Caco-2 (cell line): Measurements from ENCODE around the gene PRSS38. TPM values are rescaled to one million over a fixed set of nuclear protein-coding genes. Genes with fewer than 3 reads are reported as not detected.

Source experiments
- BruUV-seq: library from RNA; stranded (reverse); fragments of 400-500 nt; replicated peaks from 2 replicates; lab custom pipeline; 2021; lab: Mats Ljungman, UMichigan
- CTCF ChIA-PET: fragments of 300-600 bp; sonication (Branson Sonifier 250); formaldehyde crosslinking; loops from one replicate; lab custom pipeline; 2022; ENCODE audit warnings: antibody characterized with exemption; lab: Charles Lee
- POLR2A ChIA-PET: fragments of 300-600 bp; sonication (Branson Sonifier 250); formaldehyde crosslinking; loops from one replicate; lab custom pipeline; 2022; ENCODE audit warnings: antibody characterized with exemption; lab: Charles Lee
- DNase-seq, 2 experiments: peaks; one replicate each; pipeline versions ENCODE4 v3.0.0 to v3.0.0-alpha.2; 2020 to 2022
- H3K27me3 ChIP-seq: replicated peaks from 2 replicates; pipeline ENCODE4 v1.6.0; 2011; ENCODE audit warnings: low read length; ENCODE audit not compliant: control insufficient read depth, insufficient read depth
- H3K36me3 ChIP-seq: 2 replicates; pipeline ENCODE4 v1.5.1; 2011; ENCODE audit warnings: low read length; ENCODE audit not compliant: control insufficient read depth, insufficient read depth
- H3K4me1 ChIP-seq: fragments of 250-450 bp; sonication (Bioruptor Pico); 2 replicates; pipeline ENCODE4 v1.5.1; 2020; ENCODE audit warnings: mild to moderate bottlenecking
- H3K4me3 ChIP-seq: 2 replicates; pipeline ENCODE4 v1.5.1; 2011; ENCODE audit warnings: low read depth, mild to moderate bottlenecking, control low read depth, low read length
- H3K9me3 ChIP-seq: fragments of 250-450 bp; sonication (Bioruptor Pico); 2 replicates; pipeline ENCODE4 v1.5.1; 2020; ENCODE audit warnings: mild to moderate bottlenecking, moderate library complexity
- H3K27ac Mint-ChIP-seq: one replicate; pipeline ENCODE4 v1.8.0; 2022; ENCODE audit warnings: mixed read lengths; ENCODE audit not compliant: unreplicated experiment
- H3K27me3 Mint-ChIP-seq: one replicate; pipeline ENCODE4 v1.8.0; 2022; ENCODE audit warnings: mixed read lengths; ENCODE audit not compliant: insufficient read depth, unreplicated experiment
- H3K36me3 Mint-ChIP-seq: one replicate; pipeline ENCODE4 v1.8.0; 2022; ENCODE audit warnings: mild to moderate bottlenecking, mixed read lengths; ENCODE audit not compliant: insufficient read depth, unreplicated experiment
- H3K4me1 Mint-ChIP-seq: one replicate; pipeline ENCODE4 v1.8.0; 2022; ENCODE audit warnings: low read depth, mixed read lengths; ENCODE audit not compliant: unreplicated experiment
- H3K4me3 Mint-ChIP-seq: one replicate; pipeline ENCODE4 v1.8.0; 2022; ENCODE audit warnings: mild to moderate bottlenecking, moderate library complexity, mixed read lengths; ENCODE audit not compliant: unreplicated experiment
- H3K9me3 Mint-ChIP-seq: one replicate; pipeline ENCODE4 v1.8.0; 2022; ENCODE audit warnings: mixed read lengths; ENCODE audit not compliant: unreplicated experiment
- intact Hi-C: fragments of 100-400 bp; cut with micrococcal nuclease; formaldehyde crosslinking; loops from one replicate; pipeline ENCODE4 v1.10.0; 2022; ENCODE audit not compliant: unreplicated experiment
- total RNA-seq: library from RNA; stranded (reverse); gene quantifications from 2 replicates; pipeline ENCODE4 v1.2.3, GENCODE V29; 2022
- TF ChIP-seq, protein P1 (sequence below), 2 experiments: fragments of 200-600 bp in 1 of 2; IDR thresholded peaks; 1 replicate in 1 of 2; 2 replicates in 1 of 2; pipeline versions ENCODE4 v1.5.1 to v1.8.0; 2011 to 2022; ENCODE audit warnings: antibody characterized with exemption in 1 of 2, control low read depth in 1 of 2, inconsistent platforms in 1 of 2, low read depth in 1 of 2, low read length in 1 of 2, mild to moderate bottlenecking in 1 of 2, moderate library complexity in 1 of 2; ENCODE audit not compliant: insufficient read depth in 1 of 2, severe bottlenecking in 1 of 2, unreplicated experiment in 1 of 2

PRSS38 gene
- total RNA-seq, 1 experiment from 2014 or later: not detected

DNA sequence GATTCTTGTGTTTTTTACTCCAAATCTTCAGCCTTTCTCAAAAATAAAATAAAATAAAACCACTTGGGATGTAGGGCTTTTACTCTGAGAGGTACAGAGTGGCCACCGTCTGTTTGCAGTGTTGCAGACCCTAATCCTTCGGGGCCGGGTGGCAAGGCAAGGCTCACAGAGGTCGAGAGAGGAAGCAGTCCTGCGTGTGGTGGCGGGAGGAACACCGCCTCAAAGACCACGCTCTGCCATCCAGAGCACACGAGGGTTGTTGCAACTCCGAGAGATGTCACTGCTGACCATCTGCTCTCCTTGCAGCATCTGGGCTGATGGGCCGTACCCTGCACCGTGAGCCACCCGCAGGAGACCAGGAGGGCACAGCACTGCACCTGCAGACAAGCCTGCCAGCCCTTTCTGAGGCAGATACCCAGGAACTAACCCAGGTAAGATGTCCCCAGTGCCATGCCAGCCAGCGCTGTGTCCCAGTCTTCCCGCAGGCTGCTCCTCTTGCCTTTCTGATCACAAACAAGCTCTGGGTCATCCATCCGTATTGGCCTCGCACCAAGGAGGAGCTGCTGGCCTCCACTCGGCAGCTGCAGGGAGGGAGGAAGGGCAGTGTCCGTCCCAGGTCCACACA, 48.7 kb upstream of the PRSS38 start:
- H3K4me3 ChIP-seq: no peak overlapping the region
- H3K9me3 ChIP-seq: no peaks in the 10 kb centered on the region
- Mint-ChIP-seq H3K9me3 (no peaks in the 10 kb centered on the region), H3K36me3 (peaks cover 27% of the 10 kb centered on the region), H3K4me1 (no peaks in the 10 kb centered on the region), H3K27ac (no peak overlapping the region), H3K4me3 (no peak overlapping the region), H3K27me3 (no peaks in the 10 kb centered on the region)
- BruUV-seq: no TSS peak
- intact Hi-C loops: no loop called here
- TF ChIP-seq, protein P1, sequence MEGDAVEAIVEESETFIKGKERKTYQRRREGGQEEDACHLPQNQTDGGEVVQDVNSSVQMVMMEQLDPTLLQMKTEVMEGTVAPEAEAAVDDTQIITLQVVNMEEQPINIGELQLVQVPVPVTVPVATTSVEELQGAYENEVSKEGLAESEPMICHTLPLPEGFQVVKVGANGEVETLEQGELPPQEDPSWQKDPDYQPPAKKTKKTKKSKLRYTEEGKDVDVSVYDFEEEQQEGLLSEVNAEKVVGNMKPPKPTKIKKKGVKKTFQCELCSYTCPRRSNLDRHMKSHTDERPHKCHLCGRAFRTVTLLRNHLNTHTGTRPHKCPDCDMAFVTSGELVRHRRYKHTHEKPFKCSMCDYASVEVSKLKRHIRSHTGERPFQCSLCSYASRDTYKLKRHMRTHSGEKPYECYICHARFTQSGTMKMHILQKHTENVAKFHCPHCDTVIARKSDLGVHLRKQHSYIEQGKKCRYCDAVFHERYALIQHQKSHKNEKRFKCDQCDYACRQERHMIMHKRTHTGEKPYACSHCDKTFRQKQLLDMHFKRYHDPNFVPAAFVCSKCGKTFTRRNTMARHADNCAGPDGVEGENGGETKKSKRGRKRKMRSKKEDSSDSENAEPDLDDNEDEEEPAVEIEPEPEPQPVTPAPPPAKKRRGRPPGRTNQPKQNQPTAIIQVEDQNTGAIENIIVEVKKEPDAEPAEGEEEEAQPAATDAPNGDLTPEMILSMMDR (IDR thresholded peaks at IDR 0.05; ENCODE audit: insufficient read depth in 1 of 2, low read depth in 1 of 2, low read length in 1 of 2, severe bottlenecking in 1 of 2, unreplicated experiment in 1 of 2): no peak
- no peak for DNase-seq
- ChIA-PET CTCF (interaction anchor here (0.6 to 0.7 kb wide), 2 partner anchors 22 to 185 kb away, joined by 4 read pairs; no protein-coding TSS in a partner anchor), POLR2A (no interaction called here)
- 0 out of 2 replicates have a peak, but pooled peaks cover 5% of the 10 kb centered on the region for H3K4me1 ChIP-seq
- no peaks in the 10 kb centered on the region; the same call in none of the 2 replicates for H3K36me3 ChIP-seq
- H3K27me3 ChIP-seq: no peaks in the 10 kb centered on the region

DNA sequence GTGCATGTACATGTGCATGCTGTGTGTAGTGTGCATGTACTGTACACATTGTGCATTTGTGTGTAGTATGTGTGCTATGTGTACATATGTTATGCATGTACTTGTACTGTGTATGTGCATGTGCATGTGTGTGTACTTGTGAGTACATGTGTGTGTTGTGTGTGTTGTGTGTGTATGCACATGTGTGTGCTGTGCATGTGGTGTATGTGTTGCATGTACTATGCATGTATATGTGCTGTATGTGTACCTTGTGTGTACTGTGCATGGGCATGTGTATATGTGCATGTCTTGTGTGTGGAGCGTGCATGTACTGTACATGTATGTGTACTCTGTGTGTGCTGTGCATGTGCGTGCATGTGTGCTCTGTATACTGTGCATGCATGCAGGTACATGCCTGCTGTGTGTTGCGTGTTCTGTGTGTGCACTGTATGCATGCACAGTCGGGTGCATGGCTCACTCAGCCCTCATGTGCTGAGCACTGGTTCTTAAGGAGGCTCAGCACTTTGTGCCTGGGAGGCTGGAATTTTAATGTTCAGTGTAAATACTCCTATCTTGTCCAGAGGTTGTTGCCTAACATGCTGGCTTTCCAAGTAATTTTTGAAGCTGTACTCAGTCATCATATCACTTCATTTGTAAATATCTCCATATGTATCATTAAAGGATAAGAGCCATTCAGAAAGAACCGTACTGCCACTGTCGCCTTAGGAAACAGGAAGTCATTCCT, 47.9 kb upstream of the PRSS38 start:
- H3K4me3 ChIP-seq: no peak overlapping the region
- no peaks in the 10 kb centered on the region for H3K9me3 Mint-ChIP-seq
- H3K27ac Mint-ChIP-seq: no peak overlapping the region
- BruUV-seq: no TSS peak
- no peak overlapping the region for H3K4me3 Mint-ChIP-seq
- no peaks in the 10 kb centered on the region for H3K27me3 Mint-ChIP-seq
- H3K4me1 Mint-ChIP-seq: no peaks in the 10 kb centered on the region
- H3K4me1 ChIP-seq: 0 out of 2 replicates have a peak, but pooled peaks cover 5% of the 10 kb centered on the region
- DNase-seq: no peak
- peaks cover 27% of the 10 kb centered on the region for H3K36me3 Mint-ChIP-seq
- no peaks in the 10 kb centered on the region for H3K27me3 ChIP-seq
- TF ChIP-seq, protein P1 (IDR thresholded peaks at IDR 0.05; ENCODE audit: insufficient read depth in 1 of 2, low read depth in 1 of 2, low read length in 1 of 2, severe bottlenecking in 1 of 2, unreplicated experiment in 1 of 2): no peak
- intact Hi-C loops: no loop called here
- ChIA-PET CTCF (no interaction called here), POLR2A (no interaction called here)
- no peaks in the 10 kb centered on the region; the same call in none of the 2 replicates for H3K36me3 ChIP-seq
- no peaks in the 10 kb centered on the region for H3K9me3 ChIP-seq

DNA sequence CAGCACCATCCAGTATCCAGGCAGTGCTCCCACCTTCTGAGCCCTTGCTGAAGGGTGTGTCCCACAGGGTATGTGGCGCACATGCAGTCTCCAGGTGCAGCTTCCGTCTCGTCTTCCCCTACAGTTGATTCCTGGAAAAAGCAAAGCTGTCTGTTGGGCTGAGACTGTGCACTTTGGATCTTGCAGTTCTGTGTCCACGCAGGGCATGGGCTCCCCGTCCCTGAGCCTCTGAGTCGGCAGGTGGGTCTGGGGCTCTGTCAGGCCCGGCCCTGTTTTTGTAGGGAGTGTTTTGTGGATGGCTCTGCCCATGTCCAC, 47.4 kb upstream of the PRSS38 start:
- CTCF ChIA-PET: interaction anchor here (0.6 kb wide), 1 partner anchor 314 kb away, joined by 6 read pairs; no protein-coding TSS in a partner anchor
- POLR2A ChIA-PET: no interaction called here
- BruUV-seq: no TSS peak
- no peak for DNase-seq
- H3K9me3 ChIP-seq: no peaks in the 10 kb centered on the region
- Mint-ChIP-seq H3K36me3 (peaks cover 27% of the 10 kb centered on the region), H3K27ac (no peak overlapping the region), H3K9me3 (no peaks in the 10 kb centered on the region), H3K4me3 (no peak overlapping the region), H3K4me1 (no peaks in the 10 kb centered on the region), H3K27me3 (no peaks in the 10 kb centered on the region)
- TF ChIP-seq, protein P1 (IDR thresholded peaks at IDR 0.05; ENCODE audit: insufficient read depth in 1 of 2, low read depth in 1 of 2, low read length in 1 of 2, severe bottlenecking in 1 of 2, unreplicated experiment in 1 of 2): no peak
- no peaks in the 10 kb centered on the region for H3K27me3 ChIP-seq
- H3K4me3 ChIP-seq: no peak overlapping the region
- H3K36me3 ChIP-seq: no peaks in the 10 kb centered on the region; the same call in none of the 2 replicates
- intact Hi-C loops: no loop called here
- 0 out of 2 replicates have a peak, but pooled peaks cover 5% of the 10 kb centered on the region for H3K4me1 ChIP-seq
